ENCODE measurements around the gene MAP3K13.
"Not testable (repeated sequence)": the region's sequence is repeated elsewhere in the genome, so short reads cannot be mapped to it uniquely, and the experiment has no call there.

DNA sequence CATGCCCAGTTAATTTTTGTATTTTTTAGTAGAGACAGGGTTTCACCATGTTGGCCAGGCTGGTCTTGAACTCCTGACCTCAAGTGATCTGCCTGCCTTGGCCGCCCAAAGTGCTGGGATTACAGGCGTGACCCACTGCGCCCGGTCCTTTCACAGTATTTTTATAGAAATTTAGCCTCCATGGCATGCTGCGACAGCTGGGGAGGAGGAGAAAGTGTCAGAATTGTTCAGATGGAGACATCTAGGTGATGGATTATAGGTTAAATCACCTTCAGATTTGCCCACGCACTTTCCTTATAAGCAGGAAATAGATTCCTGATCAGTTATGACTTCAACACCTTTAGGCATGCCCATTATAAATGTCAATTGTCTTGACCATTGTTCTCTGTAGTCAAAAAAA, 7.4 kb downstream of the MAP3K13 start:
- TF ChIP-seq CTCF, POLR2AphosphoS5 (IDR thresholded peaks at IDR 0.05): not testable (repeated sequence)
